ENCODE data around the gene RIPOR2.

RIPOR2 gene

GRCh38 chr6:24874776-24875533 is 60.8 kb downstream of the RIPOR2 start:
- DNase-seq, result no peak

- no peak for DNase-seq
These were observed 61.6 kb downstream of the RIPOR2 start for GRCh38 chr6:24874128-24874527.

DNA sequence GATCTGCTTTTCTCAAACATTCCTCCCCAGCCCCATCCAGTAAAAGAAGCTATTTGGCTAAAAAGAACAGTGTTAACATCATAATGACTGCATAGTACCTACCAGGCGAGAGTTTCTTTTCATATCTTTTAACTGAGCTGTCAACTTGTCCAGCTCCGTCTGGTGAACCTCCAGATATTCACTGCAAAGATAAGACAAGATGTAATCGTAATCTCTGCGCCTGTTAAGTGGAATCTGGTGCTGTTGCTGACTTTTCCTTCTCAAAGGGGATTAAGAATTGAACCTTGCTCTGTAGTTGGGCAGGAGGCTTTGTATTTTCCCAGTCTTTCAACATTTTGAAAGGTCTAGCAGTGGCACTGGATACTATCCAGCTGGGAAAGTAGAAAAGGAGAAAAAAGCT is 63.0 kb downstream of the RIPOR2 start:
- DNase-seq, result no peak

GRCh38 chr6:24868765-24869164 is 67.0 kb downstream of the RIPOR2 start:
- DNase-seq, result no peak

GRCh38 chr6:24867104-24867703 is 68.6 kb downstream of the RIPOR2 start:
- no peak for DNase-seq

GRCh38 chr6:24865161-24865560 is 70.6 kb downstream of the RIPOR2 start:
- no peak for DNase-seq

- no peak for DNase-seq
These were observed 71.4 kb downstream of the RIPOR2 start for GRCh38 chr6:24864343-24864742.

- DNase-seq, result no peak
These were observed 73.8 kb downstream of the RIPOR2 start for GRCh38 chr6:24861934-24862333.

GRCh38 chr6:24859608-24860200 is 76.1 kb downstream of the RIPOR2 start:
- DNase-seq, result no peak

- no peak for DNase-seq
These were observed 76.6 kb downstream of the RIPOR2 start for GRCh38 chr6:24859132-24859531.

DNA sequence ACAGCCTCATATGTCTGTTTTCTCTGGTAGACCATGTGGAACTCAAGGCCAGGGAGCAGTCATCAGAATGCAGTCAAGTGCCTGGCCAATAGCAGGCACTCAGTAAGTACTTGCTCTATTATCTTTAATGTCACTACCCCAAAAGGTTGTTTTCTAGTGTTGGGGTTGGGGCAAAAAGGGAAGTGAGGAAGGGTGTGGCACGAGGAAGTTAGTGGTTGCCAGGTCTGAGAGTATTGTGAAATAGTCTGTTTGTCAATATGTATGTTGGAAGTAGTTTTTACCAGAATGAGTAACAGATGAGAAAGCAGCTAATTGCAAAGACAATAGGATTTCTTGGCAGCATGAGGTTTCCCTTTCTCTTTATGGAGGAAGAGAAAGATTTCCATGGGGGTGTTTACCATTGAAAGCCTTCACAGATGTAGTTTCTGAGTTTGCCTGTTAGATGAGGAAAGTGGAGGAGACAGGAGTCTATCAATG is 77.5 kb downstream of the RIPOR2 start:
- no peak for DNase-seq

- no peak for DNase-seq
These were observed 78.7 kb downstream of the RIPOR2 start for GRCh38 chr6:24856901-24857670.

- no peak for DNase-seq
These were observed 79.5 kb downstream of the RIPOR2 start for GRCh38 chr6:24856246-24856599.

DNA sequence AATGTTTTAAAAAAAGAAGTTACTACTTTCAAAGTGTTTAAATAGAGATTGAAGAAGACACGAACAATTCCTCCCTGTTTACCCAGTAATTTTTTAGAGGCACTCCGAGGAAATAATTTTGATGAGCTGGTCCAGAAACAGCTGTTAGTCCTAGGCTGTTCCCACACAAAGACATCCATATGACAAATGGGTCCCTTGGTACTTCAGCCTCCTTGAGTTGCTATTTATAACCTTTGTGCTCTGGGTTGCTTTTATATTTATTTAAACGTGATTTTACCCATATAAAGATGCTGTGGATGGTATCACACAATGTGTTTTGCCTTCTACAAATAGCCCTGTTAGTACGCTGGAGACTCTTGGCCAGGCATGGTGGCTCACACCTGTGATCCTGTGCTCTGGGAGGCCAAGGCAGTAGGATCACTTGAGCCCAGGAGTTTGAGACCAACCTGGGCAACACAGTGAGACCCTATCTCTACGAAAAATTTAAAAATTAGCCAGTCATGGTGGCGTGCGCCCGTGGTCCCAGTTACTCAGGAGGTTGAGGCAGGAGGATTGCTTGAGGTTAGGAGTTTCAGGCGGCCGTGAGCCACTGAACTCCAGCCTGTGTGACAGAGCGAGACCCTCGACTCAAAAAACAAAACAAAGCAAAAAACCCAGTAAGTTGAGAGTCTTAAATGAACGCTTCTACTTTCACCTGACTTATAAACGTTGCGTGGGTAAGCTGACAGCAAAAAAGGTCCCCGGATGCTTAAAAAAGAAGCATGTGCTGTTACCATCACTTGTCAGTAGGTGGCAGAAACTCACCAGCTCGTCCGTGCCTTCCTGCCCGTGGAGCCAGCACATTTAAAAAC is 80.1 kb downstream of the RIPOR2 start:
- peak; percentile 51 for DNase-seq

DNA sequence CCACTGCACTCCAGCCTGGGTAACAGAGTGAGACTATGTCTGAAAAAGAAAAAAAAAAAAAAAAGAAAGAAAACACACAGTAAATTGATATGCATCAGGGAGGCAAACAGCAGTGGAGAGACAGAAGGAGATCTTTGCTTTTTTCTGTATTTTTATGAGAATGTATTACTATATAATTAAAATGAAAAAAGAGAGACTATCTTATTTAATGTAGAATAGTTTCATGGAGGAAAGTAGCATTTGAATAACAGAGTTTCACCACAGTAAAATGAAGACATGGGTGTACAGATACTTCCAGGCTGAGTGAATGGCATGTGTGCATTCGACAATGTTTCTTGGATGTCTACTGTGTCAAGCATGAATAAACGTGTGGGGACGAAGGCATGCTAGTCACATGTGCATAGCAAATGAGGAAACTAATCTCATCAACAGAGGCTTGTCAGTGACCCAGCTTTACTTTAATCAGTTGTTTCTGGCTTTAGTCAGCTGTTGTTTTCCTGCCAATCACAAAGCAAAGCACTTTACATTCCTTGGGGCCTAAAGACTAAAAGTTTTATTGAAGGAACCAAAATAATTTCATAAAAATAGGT is 81.6 kb downstream of the RIPOR2 start:
- no peak for DNase-seq

DNA sequence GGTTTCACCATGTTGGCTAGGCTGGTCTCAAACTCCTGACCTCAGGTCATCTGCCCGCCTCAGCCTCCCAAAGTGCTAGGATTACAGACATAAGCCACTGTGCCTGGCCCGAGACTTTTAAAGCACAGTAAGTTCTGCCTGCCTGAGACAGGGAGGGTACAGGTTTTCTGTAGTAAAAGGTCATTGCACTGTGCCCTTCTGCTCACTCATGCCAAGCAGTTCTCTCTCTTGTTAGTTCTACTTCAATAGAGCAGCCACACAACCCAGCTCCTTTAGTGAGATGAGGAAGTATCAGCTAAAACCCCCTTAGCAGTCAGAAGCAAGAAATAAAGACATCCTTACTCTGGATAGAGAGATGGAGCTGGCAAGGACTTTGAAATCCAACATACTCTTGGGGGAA is 84.7 kb downstream of the RIPOR2 start:
- DNase-seq, result no peak

GRCh38 chr6:24849713-24850112 is 86.0 kb downstream of the RIPOR2 start:
- no peak for DNase-seq

DNA sequence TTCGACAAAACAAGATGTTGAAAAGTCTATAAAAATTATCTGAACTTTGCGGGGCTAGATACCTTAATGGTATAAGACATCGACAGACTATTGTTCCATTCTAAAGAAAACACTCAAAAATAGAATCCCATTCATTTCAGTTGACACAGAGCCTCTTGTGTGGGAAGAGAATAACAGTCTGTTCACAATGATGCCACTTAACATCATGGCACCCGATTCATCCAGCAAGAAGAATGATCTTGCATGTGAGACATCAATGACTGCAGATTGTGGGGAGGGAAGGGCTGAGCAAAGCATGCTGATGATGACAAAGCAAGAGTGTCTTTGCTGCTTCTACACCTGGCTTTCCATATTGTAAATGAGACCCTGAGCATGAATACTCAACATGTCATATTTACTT is 87.3 kb downstream of the RIPOR2 start:
- DNase-seq, result no peak

DNA sequence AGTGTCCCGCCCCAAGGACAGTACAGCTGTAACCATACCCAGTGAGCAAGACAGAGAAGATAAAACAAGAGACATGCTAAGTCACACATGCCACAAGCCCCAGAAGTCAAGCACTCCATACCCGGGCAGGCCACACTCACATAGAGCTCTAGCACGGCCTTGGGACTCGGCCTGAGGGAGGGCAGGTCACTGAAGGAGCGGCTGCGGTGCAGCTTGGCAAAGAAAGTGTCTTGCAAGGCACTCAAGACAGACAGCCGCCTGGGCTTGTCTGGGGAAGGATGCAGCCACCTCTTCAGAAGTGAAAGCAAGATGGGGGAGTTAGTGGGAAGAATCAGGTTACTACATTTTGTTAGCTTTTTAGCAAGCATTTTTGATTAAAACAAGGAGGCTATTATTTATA is 88.4 kb downstream of the RIPOR2 start:
- no peak for DNase-seq

GRCh38 chr6:24845578-24845977 is 90.2 kb downstream of the RIPOR2 start:
- DNase-seq, result no peak

- DNase-seq, result no peak
These were observed 90.9 kb downstream of the RIPOR2 start for GRCh38 chr6:24844903-24845302.

DNA sequence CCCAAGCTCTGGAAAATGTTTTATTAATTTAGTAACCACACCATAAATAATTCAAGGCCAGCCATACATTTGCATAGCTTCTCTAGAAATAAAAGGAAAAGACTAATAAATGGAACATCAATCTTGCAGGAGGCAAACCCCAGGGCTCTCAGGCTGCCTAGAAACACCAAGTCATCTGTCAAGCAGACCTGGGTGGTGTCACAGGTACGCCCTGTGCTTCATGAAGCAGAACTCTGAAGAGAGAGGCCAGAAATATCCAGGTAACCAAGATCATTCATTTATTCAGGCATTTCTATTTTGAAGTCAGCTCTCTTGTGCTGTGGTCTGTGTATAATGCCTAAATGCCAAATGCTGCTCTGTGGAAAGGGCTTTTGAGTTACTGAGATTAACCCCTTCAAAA is 91.7 kb downstream of the RIPOR2 start:
- no peak for DNase-seq

Measured in NCI-H1436 treated with DMSO at 0.1 percent for 48 hours (cell line).